A549 treated with Hydrocortisone at 1 μM for 4 hours (cell line): ENCODE data around the gene UBE2Z. TPM values are rescaled to one million over a fixed set of nuclear protein-coding genes. Genes with fewer than 3 reads are reported as not detected.

Experiments
- total RNA-seq: library from RNA; stranded (reverse); fragments of 200-300 nt; extraction: Qiagen RNA extraction; gene quantifications from 5 replicates; pipeline ENCODE4 v1.2.3, GENCODE V29; 2022

The UBE2Z gene
- 116 to 145 TPM (median 123 TPM) in 5 replicates for total RNA-seq

GRCh38 chr17:48908047-48908843 is at the start of gene UBE2Z:
Gene UBE2Z, plus strand, starts transcription at chr17:48908407. Its CDS starts 97 bp downstream, at chr17:48908504.

GRCh38 chr17:48944515-48945260 is 36.5 kb downstream of the UBE2Z start, which contains the start of gene SNF8:
Gene SNF8, minus strand, starts transcription at chr17:48944842. Its CDS starts 108 bp downstream, at chr17:48944734.

Other genes starting within 250 kb of the UBE2Z start
- not detected in 5 replicates for gene PRAC1, start 185.9 kb upstream of the UBE2Z start, total RNA-seq
- gene PRAC2, start 185.2 kb upstream of the UBE2Z start, total RNA-seq = not detected in 5 replicates
- gene HOXB13, start 179.7 kb upstream of the UBE2Z start, total RNA-seq = 1.7 to 2.2 TPM (median 2.1 TPM) in 5 replicates
- gene TTLL6, start 91.2 kb upstream of the UBE2Z start, total RNA-seq = 0.54 to 0.99 TPM (median 0.56 TPM) in 5 replicates
- gene CALCOCO2, start 77.4 kb upstream of the UBE2Z start, total RNA-seq = 69.9 to 109 TPM (median 81.0 TPM) in 5 replicates
- gene ATP5MC1, start 15.6 kb upstream of the UBE2Z start, total RNA-seq = 509 to 633 TPM (median 555 TPM) in 5 replicates
- gene SNF8, start 36.4 kb downstream of the UBE2Z start, total RNA-seq = 274 to 333 TPM (median 310 TPM) in 5 replicates
- 2.5 to 6.1 TPM (median 4.5 TPM) in 5 replicates for gene GIP, start 60.2 kb downstream of the UBE2Z start, total RNA-seq
- gene IGF2BP1, start 89.0 kb downstream of the UBE2Z start, total RNA-seq = 53.9 to 82.6 TPM (median 75.7 TPM) in 5 replicates
- 0.22 to 0.36 TPM (median 0.23 TPM) in 5 replicates for gene B4GALNT2, start 224.4 kb downstream of the UBE2Z start, total RNA-seq